LoVo (cell line): ENCODE data around the gene FCN1.

Experiments
- DNase-seq: peaks from one replicate; pipeline ENCODE4 v3.0.0-alpha.2; 2016; ENCODE audit warnings: low spot score

Gene FCN1

DNA sequence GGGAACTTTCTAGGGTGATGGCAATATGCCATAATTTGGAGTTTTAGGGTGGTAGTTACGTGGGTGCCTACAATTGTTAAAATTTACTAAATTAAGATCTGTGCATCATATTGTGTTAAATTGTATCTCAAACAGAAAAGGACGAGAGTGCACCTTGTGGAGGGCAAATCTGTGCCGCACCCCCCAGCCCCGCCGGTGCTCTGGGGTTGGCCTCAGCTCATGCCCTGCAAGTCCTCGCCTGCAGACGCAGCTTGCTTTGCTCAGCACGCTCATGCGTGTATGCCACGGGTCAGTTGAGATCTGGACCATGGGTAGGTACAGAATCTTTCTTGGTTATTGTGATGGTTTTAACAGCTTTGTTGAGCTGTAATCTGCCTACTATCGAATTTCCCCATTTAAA lies 33.7 kb upstream of the FCN1 start:
- no peak for DNase-seq

DNA sequence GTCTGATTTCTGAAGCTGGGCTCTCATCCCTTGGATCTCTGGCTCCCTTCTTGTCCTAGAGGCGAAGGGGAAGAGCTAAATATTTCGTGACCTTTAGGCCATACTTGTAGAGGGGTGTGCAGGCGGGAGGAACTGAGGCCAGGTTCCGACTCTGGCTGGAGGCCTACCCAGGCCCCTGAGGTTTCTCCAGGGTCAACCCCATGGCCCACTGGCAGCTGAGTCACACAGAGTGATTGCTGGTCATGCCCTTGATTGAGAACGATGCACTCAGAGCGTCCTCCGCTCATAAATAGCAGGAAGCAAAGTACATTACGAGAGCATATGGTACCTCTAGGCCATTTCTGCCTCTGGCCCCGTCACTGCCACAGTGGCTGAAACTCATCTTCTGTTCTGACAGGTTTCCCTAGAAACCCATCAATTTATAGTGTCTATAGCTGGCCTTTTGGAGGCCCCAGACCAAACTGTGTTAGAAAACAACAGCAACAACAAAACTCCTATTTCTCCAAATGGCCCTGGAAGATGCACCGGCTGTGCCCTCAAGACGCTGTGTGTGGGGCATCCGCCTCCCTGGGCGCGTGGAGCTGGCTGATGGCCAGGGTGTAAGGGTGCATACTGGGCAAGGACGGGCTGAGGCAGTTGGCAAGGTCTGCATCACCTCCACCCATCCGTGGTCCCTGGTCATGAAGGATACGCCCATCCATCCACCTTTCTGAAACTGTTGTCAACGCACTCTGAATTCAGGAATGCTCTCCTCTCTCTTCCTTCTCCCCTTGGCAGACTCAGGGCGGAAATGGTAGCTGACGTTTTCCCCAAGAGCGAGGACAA lies 32.9 kb upstream of the FCN1 start:
- no peak for DNase-seq

DNA sequence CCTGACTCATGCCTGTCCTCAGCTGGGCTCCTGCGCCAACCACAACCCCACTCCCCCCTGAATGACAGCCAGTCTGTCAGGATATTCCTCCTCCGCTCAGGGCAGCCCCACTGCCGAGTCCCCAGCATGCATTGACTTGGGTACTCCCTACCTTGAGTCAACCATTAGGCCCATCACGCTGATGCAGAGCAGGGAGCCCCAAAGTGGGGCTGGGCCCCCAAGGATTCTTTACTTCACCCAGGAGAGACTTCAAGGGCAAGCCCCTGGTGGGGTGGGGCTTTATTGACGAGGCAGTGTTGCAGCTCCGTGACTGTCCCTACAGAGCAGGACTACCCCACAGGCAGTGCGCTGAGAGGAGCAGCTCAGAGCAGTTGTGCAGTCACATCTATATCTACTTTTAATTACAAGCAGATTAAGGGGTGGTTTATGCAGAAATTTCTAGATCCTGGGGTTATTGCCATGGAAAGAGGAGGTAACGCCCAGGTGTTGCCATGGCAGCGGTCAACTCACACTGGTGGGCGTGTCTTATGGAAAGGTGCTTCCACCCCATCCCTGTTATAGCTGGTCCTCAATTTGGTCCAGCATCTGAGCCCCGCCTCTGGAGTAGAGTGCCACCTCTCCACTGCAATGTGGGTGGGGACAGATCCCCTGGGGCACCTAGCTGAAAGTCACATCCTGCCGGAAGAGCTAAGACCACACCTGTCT lies 32.1 kb upstream of the FCN1 start:
- no peak for DNase-seq

DNA sequence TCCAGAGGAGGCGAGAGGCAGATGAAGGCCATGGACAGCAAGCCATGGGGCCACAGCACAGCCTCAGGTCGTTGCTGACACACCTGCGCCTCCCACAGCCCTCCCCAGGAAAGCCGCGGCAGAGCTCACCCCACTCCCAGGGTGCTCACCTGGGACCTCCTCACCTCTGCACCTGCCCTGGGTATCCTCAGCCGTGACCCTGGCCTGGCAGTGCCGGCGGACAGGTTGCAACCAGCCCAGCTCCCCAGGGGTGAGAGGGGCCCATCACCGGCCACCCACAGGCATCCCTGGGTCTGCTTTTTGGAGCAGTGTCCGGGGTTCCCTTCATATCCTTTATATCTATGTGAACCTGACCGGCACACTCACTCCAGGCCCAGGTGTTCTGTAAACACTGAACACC lies 30.4 kb upstream of the FCN1 start:
- DNase-seq, result no peak

- DNase-seq, result no peak
Measured at GRCh38 chr9:134947265-134947955, 29.7 kb upstream of the FCN1 start.

GRCh38 chr9:134946663-134947062 lies 29.0 kb upstream of the FCN1 start:
- no peak for DNase-seq

DNA sequence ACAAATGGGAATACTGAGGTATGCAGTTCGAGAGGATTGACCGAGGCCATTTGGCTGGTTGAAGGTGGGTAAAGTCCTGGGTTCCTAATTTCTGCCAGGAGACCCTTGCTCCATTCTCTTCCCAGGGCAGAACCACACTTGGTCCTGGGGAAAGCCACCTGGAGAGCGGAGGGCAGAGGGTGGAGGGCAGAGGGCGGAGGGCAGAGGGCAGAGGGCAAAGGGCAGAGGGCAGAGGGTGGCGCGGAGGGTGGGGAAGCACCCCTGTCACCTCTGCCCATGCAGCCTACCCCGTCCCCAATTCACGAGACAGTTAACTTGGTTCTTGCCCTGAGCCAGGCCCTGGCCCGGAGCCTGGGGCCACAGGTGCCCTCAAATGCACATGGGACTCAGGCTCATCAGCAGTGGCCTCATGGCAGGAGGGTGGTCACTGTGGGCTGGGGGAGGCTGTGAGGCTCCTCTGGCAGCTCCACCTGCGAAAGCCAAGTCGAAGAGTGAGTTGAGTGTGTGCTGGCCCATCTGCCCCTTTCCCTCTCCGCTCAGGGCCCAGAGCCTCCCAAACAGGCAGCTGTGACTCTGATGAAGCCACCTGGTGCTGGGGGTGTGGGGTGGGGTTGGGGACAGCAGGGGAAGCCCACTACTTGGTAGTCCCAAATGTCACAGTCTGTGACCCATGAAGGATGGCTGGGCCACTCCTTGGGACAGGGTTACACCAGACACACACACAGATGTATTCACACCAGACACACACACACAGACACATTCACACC lies 28.0 kb upstream of the FCN1 start:
- DNase-seq, result no peak

- no peak for DNase-seq
Measured at GRCh38 chr9:134944916-134945315, 27.2 kb upstream of the FCN1 start.

GRCh38 chr9:134944351-134944802 lies 26.7 kb upstream of the FCN1 start:
- DNase-seq, result no peak

GRCh38 chr9:134943836-134944235 lies 26.1 kb upstream of the FCN1 start:
- no peak for DNase-seq

DNA sequence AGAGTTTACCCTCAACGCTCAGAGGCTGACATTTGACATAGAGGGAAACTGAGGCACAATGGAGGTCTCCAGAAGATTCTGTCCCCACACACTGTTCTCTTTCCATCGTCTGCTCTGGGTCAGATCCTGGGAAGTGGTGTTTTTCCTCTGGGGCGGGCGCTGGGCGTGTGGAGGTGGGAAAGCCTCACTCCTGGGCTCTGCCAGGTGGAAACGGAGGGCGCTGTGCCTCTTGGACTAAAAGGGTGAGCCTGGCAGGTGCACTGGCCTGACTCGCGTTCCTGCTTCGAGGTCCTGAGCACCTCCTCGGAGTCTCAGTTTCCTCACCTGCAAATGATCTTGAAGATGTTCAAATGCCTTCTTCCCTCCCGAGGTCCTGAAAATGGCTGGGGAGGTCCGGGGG lies 25.7 kb upstream of the FCN1 start:
- no peak for DNase-seq

DNA sequence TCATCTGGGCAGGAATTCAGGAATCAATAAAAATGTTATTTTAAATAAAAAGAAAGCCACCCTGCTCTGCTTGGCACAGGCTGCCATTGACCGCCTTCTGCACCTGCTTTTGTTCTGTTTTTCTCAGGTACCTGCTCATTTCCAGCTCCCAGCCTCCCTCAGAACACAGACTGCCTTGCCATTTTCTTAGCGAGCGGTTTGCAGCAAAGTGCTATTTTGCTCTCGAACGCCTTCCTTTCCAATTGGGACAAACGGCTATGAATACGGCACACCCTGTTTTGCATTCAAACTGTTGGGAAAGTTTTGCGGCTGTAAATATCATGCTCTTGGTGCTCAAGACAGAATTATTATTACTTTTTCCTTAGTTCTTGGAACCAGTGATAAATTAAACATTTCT lies 25.1 kb upstream of the FCN1 start:
- DNase-seq, result no peak

GRCh38 chr9:134942011-134942787 lies 24.5 kb upstream of the FCN1 start:
- DNase-seq, result no peak

- no peak for DNase-seq
Measured at GRCh38 chr9:134940236-134941208, 22.8 kb upstream of the FCN1 start.

DNA sequence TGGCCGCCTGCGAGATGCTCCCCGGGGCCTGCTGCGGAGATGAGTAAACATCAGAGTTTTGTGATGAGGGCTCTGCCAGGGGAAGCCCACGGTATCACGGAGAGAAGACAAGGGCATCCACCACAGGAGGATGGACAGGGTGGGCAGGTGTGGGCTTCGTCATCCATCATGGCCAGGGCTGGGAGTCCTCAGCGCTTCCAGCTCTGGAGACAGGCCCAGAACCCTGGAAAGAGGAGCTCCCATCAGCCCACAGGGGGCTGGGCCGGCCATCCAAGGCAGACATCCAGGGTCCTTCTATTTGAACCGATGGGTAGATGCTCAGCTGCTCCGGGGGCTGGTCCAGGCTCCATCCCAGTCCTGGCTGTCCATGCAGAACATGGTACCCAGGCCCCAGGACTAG lies 22.1 kb upstream of the FCN1 start:
- no peak for DNase-seq

GRCh38 chr9:134939080-134939733 lies 21.5 kb upstream of the FCN1 start:
- no peak for DNase-seq

- DNase-seq, result no peak
Measured at GRCh38 chr9:134938346-134939079, 20.8 kb upstream of the FCN1 start.

DNA sequence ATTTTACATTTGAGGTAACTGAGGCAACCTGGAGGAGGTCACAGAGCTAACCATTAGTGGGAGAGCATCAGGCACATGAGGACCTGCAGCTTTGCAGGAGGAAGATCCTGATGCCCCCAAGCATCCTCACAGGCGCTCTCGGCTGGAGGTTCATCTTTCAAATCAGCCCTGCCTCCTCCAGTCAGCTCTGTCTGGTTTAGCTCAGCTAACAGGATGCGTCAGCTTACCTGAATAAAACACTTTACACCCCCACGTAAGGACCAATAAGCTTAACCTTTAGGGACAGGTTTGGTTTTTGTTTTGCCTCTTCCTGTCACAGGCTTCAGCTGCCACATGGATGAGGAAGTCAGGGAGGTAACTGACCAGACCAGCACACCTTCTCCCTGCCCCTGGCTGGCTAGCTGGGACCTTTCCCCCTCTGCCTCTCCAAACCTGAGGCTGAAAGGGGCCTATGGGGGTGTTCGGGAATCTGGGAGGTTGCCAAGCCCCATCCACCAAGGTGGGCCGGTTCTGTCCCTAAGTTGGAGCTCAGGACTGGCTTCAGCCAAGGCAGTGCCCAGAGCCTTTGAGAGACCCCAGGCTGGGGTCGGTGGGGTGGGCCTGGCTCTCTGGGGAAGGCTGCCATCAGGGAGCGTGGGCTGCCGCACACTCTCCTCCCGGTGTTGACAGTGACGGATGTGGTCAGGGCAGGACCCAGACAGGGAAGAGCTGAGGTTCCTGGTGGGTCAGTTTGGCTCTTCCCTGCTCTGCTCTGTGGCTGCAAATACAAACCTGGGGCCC lies 20.0 kb upstream of the FCN1 start:
- no peak for DNase-seq
